T-cell (primary cell): Measurements from ENCODE around the gene GLG1. TPM values are rescaled to one million over a fixed set of nuclear protein-coding genes. Genes with fewer than 3 reads are reported as not detected.
A peak's percentile ranks its signal among the peaks of the same experiment; 100 is the strongest.

Experiments
- ATAC-seq, 4 experiments: fragments of 200-7000 bp in 3 of 4; fragments of 150-1000 bp in 1 of 4; cut with Tn5 transposase; replicated peaks in 1 of 4; 1 replicate in 3 of 4; 2 replicates in 1 of 4; pipeline ENCODE4 v1.10.0; 2021; ENCODE audit warnings: moderate library complexity in 3 of 4, mild to moderate bottlenecking in 2 of 4, moderate number of reproducible peaks in 1 of 4
- CTCF ChIA-PET, 2 donors: fragments of 300-600 bp; sonication (Branson Sonifier 250); formaldehyde crosslinking; loops; one replicate each; lab custom pipeline; 2022; ENCODE audit warnings: antibody characterized with exemption in 2 of 2; lab: Charles Lee
- POLR2A ChIA-PET, 2 donors: fragments of 300-600 bp; sonication (Branson Sonifier 250); formaldehyde crosslinking; loops; one replicate each; lab custom pipeline; 2022; ENCODE audit warnings: antibody characterized with exemption in 2 of 2; lab: Charles Lee
- DNase-seq, 35 experiments: peaks; one replicate each; pipeline versions ENCODE4 v3.0.0 to v3.0.0-alpha.2; 2013 to 2023
- H3K27ac ChIP-seq: one replicate; pipeline ENCODE4 v1.5.1; 2013; ENCODE audit warnings: low read length
- H3K27me3 ChIP-seq, 2 experiments: replicated peaks in 1 of 2; 1 replicate in 1 of 2; 2 replicates in 1 of 2; pipeline versions ENCODE4 v1.6.1 to v1.7.0; 2013; ENCODE audit warnings: low read length in 1 of 2, mixed read lengths in 1 of 2; ENCODE audit not compliant: control insufficient read depth in 2 of 2, insufficient read depth in 2 of 2; ENCODE audit errors: extremely low read depth in 1 of 2
- H3K36me3 ChIP-seq, 2 donors: 1 replicate in 1 of 2; 2 replicates in 1 of 2; pipeline versions ENCODE4 v1.6.1 to v1.7.0; 2013; ENCODE audit warnings: low read length in 1 of 2; ENCODE audit not compliant: control insufficient read depth in 2 of 2, insufficient read depth in 1 of 2; ENCODE audit errors: extremely low read depth in 1 of 2
- H3K4me1 ChIP-seq, 2 experiments: 1 replicate in 1 of 2; 2 replicates in 1 of 2; pipeline versions ENCODE4 v1.6.1 to v1.7.0; 2013; ENCODE audit warnings: low read length in 2 of 2, mixed read lengths in 1 of 2; ENCODE audit not compliant: insufficient read depth in 2 of 2, control insufficient read depth in 1 of 2; ENCODE audit errors: extremely low read depth in 1 of 2
- H3K4me3 ChIP-seq, 2 donors: 1 replicate in 1 of 2; 2 replicates in 1 of 2; pipeline versions ENCODE4 v1.5.1 to v1.7.0; 2013; ENCODE audit warnings: mild to moderate bottlenecking in 2 of 2, low read length in 1 of 2, moderate library complexity in 1 of 2; ENCODE audit not compliant: control insufficient read depth in 1 of 2; ENCODE audit errors: extremely low read depth in 1 of 2
- H3K9me3 ChIP-seq: 2 replicates; pipeline ENCODE4 v1.7.0; 2013
- H3K27ac Mint-ChIP-seq, 2 donors: one replicate each; pipeline ENCODE4 v1.8.0; 2020 to 2021; ENCODE audit warnings: mild to moderate bottlenecking in 2 of 2, mixed read lengths in 2 of 2
- H3K27me3 Mint-ChIP-seq, 2 donors: one replicate each; pipeline ENCODE4 v1.8.0; 2021 to 2022; ENCODE audit warnings: mixed read lengths in 2 of 2
- H3K36me3 Mint-ChIP-seq: one replicate; pipeline ENCODE4 v1.8.0; 2021; ENCODE audit warnings: mixed read lengths
- H3K4me1 Mint-ChIP-seq, 3 donors: one replicate each; pipeline ENCODE4 v1.8.0; 2020 to 2022; ENCODE audit warnings: mixed read lengths in 3 of 3, mild to moderate bottlenecking in 1 of 3
- H3K4me3 Mint-ChIP-seq, 3 donors: one replicate each; pipeline ENCODE4 v1.8.0; 2020 to 2022; ENCODE audit warnings: mild to moderate bottlenecking in 3 of 3, mixed read lengths in 3 of 3, moderate library complexity in 3 of 3
- H3K9me3 Mint-ChIP-seq, 3 donors: one replicate each; pipeline ENCODE4 v1.8.0; 2020 to 2022; ENCODE audit warnings: mixed read lengths in 3 of 3
- WGBS: methylation state at CpG from one replicate; pipeline ENCODE4 v1.1.5; 2013; ENCODE audit warnings: missing lambda C conversion rate; ENCODE audit not compliant: insufficient coverage; 5-methylcytosine and 5-hydroxymethylcytosine counted together
- total RNA-seq, 35 experiments: library from RNA in 6 of 35; stranded (reverse) in 6 of 35; fragments of 120-200 nt in 1 of 35; gene quantifications; one replicate each; pipeline versions ENCODE4 v1.2.1 to v1.2.4 and lab custom pipeline; 2013 to 2026

GLG1 gene
- total RNA-seq, 5 donors from 2014 or later (not counting 1 experiment from before 2014, with no cell fraction given): 159 to 216 (median 167) TPM

DNA sequence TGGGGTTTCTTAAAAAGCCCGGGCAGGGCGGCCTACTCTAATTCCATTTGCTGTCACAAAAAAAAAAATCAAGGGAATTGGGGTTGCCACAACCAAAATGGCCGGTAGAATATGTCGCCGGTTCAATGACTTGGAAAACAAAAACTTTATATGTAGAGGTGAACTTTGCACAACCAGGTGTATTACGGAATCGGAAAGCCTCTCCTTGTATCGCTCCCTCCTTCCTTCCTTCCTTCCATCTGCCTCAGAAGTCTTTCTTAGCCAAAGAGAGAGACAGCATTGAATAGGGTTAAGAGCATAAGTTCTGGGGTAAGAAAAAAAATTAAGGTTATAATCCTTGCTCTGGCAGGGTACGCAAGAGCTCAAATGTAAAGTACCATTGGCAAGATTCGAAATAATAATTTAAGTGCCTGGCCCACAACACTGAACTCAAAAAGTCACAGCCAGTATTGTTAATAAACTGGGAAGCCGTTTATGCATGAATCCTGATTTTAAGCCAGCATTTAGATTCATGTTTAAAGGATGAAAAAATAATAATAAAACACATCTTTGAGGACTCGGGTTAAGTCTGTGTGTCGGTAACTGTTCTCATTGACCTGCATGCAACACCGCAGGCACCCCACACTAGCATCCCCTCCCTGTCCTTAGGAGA is 522 bp upstream of the GLG1 start:
- WGBS: 80% methylated on average over 1 of the region's 14 CpGs
- H3K27me3 Mint-ChIP-seq: no peaks in the 10 kb centered on the region
- no peak for DNase-seq
- H3K4me1 Mint-ChIP-seq: peaks cover 59 to 67% (median 63%) of the 10 kb centered on the region in 3 donors
- H3K9me3 Mint-ChIP-seq: no peaks in the 10 kb centered on the region
- POLR2A ChIA-PET: interaction anchor here (0.5 to 1.0 kb wide), 4 partner anchors 11 to 310 kb away, joined by 3 read pairs; partner anchors contain the start of gene RFWD3 (in 1 of the 2)
- peak overlapping the region; percentile 93 to 98 (median 94) for H3K4me3 Mint-ChIP-seq
- ATAC-seq: peak; percentile 2 to 39 (median 20)
- peaks cover 40 to 54% of the 10 kb centered on the region in 2 experiments for H3K4me1 ChIP-seq
- peaks cover 0 to 2% of the 10 kb centered on the region in 2 donors for H3K36me3 ChIP-seq
- H3K27me3 ChIP-seq: no peaks in the 10 kb centered on the region
- peak overlapping the region; percentile 87 to 89 for H3K4me3 ChIP-seq
- H3K9me3 ChIP-seq: no peaks in the 10 kb centered on the region
- peak overlapping the region; percentile 54 for H3K27ac ChIP-seq
- H3K36me3 Mint-ChIP-seq: peaks cover 3% of the 10 kb centered on the region
- CTCF ChIA-PET: interaction anchor here in 1 of 2 donors (1.5 to 1.6 kb wide), 2 partner anchors 15 to 311 kb away, joined by 6 to 9 read pairs; partner anchors contain the start of gene PSMD7
- H3K27ac Mint-ChIP-seq: peak overlapping the region; percentile 88 to 94

DNA sequence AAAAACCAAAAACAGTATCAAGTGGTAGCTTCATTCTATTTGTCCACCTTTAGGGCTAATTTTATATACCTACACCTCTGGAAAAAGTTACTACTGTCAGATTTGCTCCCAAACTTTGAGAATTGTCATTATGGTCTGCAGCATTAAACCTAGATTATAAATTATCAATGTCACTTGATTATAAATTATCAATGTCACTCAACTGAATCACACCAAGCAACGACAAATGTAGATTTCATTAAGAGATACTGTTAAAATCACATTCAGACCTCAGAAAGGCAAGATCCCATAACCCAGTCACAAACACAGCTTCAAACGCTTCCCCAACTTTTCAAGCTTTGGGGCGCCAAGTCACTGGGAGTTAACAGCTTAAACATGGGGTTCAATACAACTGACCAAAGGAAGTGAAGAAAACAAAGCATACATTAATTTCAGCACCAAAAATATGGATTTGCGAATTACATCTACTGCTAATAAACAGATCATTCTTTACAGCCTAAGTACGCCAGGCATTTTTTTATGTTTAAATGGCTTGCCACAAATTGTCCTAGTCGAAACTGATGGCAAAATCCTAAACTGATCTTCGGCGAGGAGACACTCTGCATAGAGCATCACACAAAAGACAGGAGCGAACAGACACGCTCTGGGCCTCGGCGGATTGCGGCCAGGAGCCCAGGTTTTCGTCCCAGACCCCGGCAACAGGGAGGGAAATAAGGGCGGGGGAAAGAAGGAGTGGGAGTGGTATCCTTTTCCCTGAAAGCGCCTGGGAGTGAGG is 981 bp downstream of the GLG1 start:
- Mint-ChIP-seq H3K9me3 (no peaks in the 10 kb centered on the region), H3K4me1 (peaks cover 72 to 77% (median 76%) of the 10 kb centered on the region in 3 donors), H3K27ac (peak overlapping the region; percentile 91 to 96), H3K36me3 (peaks cover 3% of the 10 kb centered on the region), H3K4me3 (peak overlapping the region; percentile 93 to 98 (median 94)), H3K27me3 (no peaks in the 10 kb centered on the region)
- no peaks in the 10 kb centered on the region for H3K27me3 ChIP-seq
- CTCF ChIA-PET: interaction anchor here in 1 of 2 donors (0.6 to 1.5 kb wide), 3 partner anchors 17 to 63 kb away, joined by 3 to 9 read pairs (median 4); no protein-coding TSS in a partner anchor
- peaks cover 50 to 59% of the 10 kb centered on the region in 2 experiments for H3K4me1 ChIP-seq
- DNase-seq: peak in 2 of 35 experiments; percentile 6 to 11
- H3K36me3 ChIP-seq: peaks cover 0 to 2% of the 10 kb centered on the region in 2 donors
- H3K9me3 ChIP-seq: no peaks in the 10 kb centered on the region
- peak overlapping the region; percentile 76 for H3K27ac ChIP-seq
- POLR2A ChIA-PET: interaction anchor here in 1 of 2 donors (0.5 to 1.0 kb wide), 2 partner anchors 36 to 43 kb away, joined by 3 read pairs; no protein-coding TSS in a partner anchor
- no peak for ATAC-seq
- H3K4me3 ChIP-seq: peak overlapping the region; percentile 87 to 89
- WGBS: 9% methylated on average over 10 of the region's 17 CpGs

DNA sequence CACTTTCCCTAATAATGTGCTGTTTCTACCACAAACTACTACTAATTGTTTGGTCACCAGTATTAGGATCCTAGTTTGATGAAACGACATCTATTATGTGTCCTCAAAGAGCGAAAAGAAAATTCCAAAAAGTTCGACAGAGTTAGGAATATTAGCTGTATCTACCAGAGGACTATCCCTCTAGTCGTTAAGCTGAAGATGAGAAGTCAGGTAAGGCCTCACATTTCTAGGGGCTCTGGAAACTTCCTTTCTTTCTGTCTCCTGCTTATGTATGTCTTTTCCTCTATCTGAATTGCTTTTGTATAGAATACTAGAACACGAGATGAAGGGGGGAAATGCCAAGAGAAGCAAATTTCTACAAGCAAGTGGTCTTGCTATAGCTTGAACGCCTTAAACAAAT is 1.6 kb downstream of the GLG1 start:
- H3K27ac ChIP-seq: no peak overlapping the region
- no peaks in the 10 kb centered on the region for H3K27me3 ChIP-seq
- ChIA-PET CTCF (interaction anchor here in 1 of 2 donors (0.6 kb wide), 2 partner anchors 37 to 64 kb away, joined by 3 to 4 read pairs; no protein-coding TSS in a partner anchor), POLR2A (interaction anchor here in 1 of 2 donors (0.5 kb wide), 1 partner anchor 43 kb away, joined by 3 read pairs; no protein-coding TSS in a partner anchor)
- H3K4me1 ChIP-seq: peaks cover 56 to 62% of the 10 kb centered on the region in 2 experiments
- peak overlapping the region; percentile 87 to 89 for H3K4me3 ChIP-seq
- DNase-seq (no peak), ATAC-seq (no peak)
- Mint-ChIP-seq H3K4me3 (peak overlapping the region; percentile 93 to 98 (median 94)), H3K27ac (peak overlapping the region; percentile 91 to 96), H3K9me3 (no peaks in the 10 kb centered on the region), H3K27me3 (no peaks in the 10 kb centered on the region), H3K36me3 (peaks cover 6% of the 10 kb centered on the region), H3K4me1 (peaks cover 78 to 83% (median 79%) of the 10 kb centered on the region in 3 donors)
- H3K36me3 ChIP-seq: peaks cover 0 to 2% of the 10 kb centered on the region in 2 donors
- no peaks in the 10 kb centered on the region for H3K9me3 ChIP-seq
- no CpG with 5 or more reads among the region's 6 CpGs for WGBS

DNA sequence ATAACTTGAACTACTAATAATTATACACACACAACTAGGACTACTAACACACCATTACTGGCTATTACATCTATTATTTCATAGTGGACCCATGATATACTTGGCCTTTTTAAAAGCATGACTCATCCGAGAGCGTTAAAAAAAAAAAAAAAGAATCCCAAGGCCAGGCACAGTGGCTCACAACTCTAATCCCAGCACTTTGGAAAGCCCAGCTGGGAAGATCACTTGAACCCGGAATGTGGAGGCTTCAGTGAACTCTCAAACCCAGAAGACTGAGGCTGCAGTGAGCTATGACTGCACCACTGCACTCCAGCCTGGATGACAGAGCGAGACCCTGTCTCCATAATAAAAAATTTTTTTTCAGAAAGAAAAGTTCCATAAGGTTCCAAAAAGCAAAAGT is 3.1 kb downstream of the GLG1 start:
- peaks cover 84 to 89% (median 84%) of the 10 kb centered on the region in 3 donors for H3K4me1 Mint-ChIP-seq
- DNase-seq (no peak), ATAC-seq (no peak)
- POLR2A ChIA-PET: interaction anchor here in 1 of 2 donors (0.7 kb wide), 1 partner anchor 25 kb away, joined by 5 read pairs; no protein-coding TSS in a partner anchor
- Histone ChIP-seq H3K4me3 (peak overlapping the region in 1 of 2 donors; percentile 48), H3K4me1 (peaks cover 54 to 62% of the 10 kb centered on the region in 2 experiments), H3K27me3 (no peaks in the 10 kb centered on the region), H3K27ac (no peak overlapping the region), H3K9me3 (no peaks in the 10 kb centered on the region), H3K36me3 (peaks cover 0 to 2% of the 10 kb centered on the region in 2 donors)
- H3K27ac Mint-ChIP-seq: peak overlapping the region; percentile 91 to 96
- CTCF ChIA-PET: interaction anchor here (0.6 to 0.7 kb wide), 3 partner anchors 19 to 914 kb away, joined by 3 to 4 read pairs (median 3); no protein-coding TSS in a partner anchor
- H3K4me3 Mint-ChIP-seq: peak overlapping the region; percentile 93 to 98 (median 94)
- WGBS: 83% methylated on average over 1 of the region's 4 CpGs
- peaks cover 9% of the 10 kb centered on the region for H3K36me3 Mint-ChIP-seq
- H3K27me3 Mint-ChIP-seq: no peaks in the 10 kb centered on the region
- no peaks in the 10 kb centered on the region for H3K9me3 Mint-ChIP-seq

DNA sequence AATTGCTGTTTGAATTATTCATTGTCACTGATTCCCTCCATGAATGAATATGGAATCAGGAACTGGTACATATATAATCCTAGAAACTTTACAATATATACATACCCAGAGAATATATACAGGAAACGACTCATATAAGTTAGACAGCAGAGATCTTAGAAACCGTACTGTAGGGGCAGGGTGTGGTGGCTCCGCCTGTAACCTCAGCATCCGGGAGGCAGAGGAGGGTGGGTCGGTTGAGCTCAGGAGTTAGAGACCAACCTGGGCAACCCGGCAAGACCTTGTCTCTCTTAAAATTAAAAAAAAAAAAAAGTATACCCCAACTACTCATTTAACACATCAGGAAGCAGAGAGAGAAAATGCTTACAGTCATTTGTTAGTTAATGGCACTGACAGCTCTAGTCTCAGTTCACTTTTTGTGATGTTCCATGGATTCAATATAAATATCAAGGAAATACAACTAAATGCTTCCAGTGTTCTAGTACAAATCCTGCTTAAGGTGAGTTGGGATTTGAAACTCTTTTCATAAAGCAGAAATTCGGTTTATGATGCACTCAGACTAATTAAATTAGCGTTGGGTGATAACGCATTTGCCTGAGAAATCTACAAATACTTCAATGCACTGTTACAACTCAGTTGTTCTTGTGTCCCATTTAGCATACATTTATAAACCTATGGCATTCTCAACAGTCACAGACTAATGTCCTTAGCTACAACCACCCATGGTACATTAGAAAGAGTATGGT is 5.6 kb downstream of the GLG1 start:
- 60% methylated on average over 1 of the region's 9 CpGs for WGBS
- H3K36me3 Mint-ChIP-seq: peaks cover 16% of the 10 kb centered on the region
- Histone ChIP-seq H3K27ac (peak overlapping the region; percentile 76), H3K27me3 (no peaks in the 10 kb centered on the region), H3K4me3 (peak overlapping the region in 1 of 2 donors; percentile 8), H3K4me1 (peaks cover 46 to 58% of the 10 kb centered on the region in 2 experiments), H3K36me3 (peaks cover 2 to 11% of the 10 kb centered on the region in 2 donors), H3K9me3 (no peaks in the 10 kb centered on the region)
- DNase-seq: peak; percentile 41 to 80 (median 68)
- CTCF ChIA-PET: interaction anchor here (0.6 to 1.2 kb wide), 4 partner anchors 12 to 31 kb away, joined by 3 to 4 read pairs (median 3); no protein-coding TSS in a partner anchor
- peak; percentile 96 to 100 (median 98) for ATAC-seq
- POLR2A ChIA-PET: interaction anchor here (0.6 kb wide), 4 partner anchors 18 to 100 kb away, joined by 3 to 4 read pairs (median 4); no protein-coding TSS in a partner anchor
- peaks cover 76 to 87% (median 80%) of the 10 kb centered on the region in 3 donors for H3K4me1 Mint-ChIP-seq
- no peaks in the 10 kb centered on the region for H3K27me3 Mint-ChIP-seq
- no peaks in the 10 kb centered on the region for H3K9me3 Mint-ChIP-seq
- H3K27ac Mint-ChIP-seq: peak overlapping the region; percentile 96 to 98
- peak overlapping the region; percentile 64 to 98 (median 73) for H3K4me3 Mint-ChIP-seq
